Measurements from ENCODE around the gene CAMK1D. TPM values are rescaled to one million over a fixed set of nuclear protein-coding genes. Genes with fewer than 3 reads are reported as not detected.

CAMK1D gene
- total RNA-seq, 1 experiment from 2014 or later, result 11.0 TPM

GRCh38 chr10:12829831-12830390 is 480.6 kb downstream of the CAMK1D start:
- in situ Hi-C loops (cut with HindIII; ENCODE audit: low pct_unique_long_range_greater_than_20kb, low sequenced_read_pairs), result no loop called here

GRCh38 chr10:12832096-12832495 is 482.7 kb downstream of the CAMK1D start:
- no peak for DNase-seq (ENCODE audit: low read depth)
- in situ Hi-C loops (cut with HindIII; ENCODE audit: low pct_unique_long_range_greater_than_20kb, low sequenced_read_pairs), result no loop called here

More at GRCh38 chr10:12829831-12830390, 480.6 kb downstream of the CAMK1D start:
- no peak for DNase-seq (ENCODE audit: low read depth)

GRCh38 chr10:12833451-12833850 is 484.1 kb downstream of the CAMK1D start:
- DNase-seq (ENCODE audit: low read depth), result no peak
- in situ Hi-C loops (cut with HindIII; ENCODE audit: low pct_unique_long_range_greater_than_20kb, low sequenced_read_pairs), result no loop called here

GRCh38 chr10:12834116-12834665 is 484.8 kb downstream of the CAMK1D start:
- in situ Hi-C loops (cut with HindIII; ENCODE audit: low pct_unique_long_range_greater_than_20kb, low sequenced_read_pairs), result no loop called here
- DNase-seq (ENCODE audit: low read depth), result no peak

GRCh38 chr10:12834721-12835120 is 485.4 kb downstream of the CAMK1D start:
- no peak for DNase-seq (ENCODE audit: low read depth)
- in situ Hi-C loops (cut with HindIII; ENCODE audit: low pct_unique_long_range_greater_than_20kb, low sequenced_read_pairs), result no loop called here

GRCh38 chr10:12835709-12836108 is 486.4 kb downstream of the CAMK1D start:
- in situ Hi-C loops (cut with HindIII; ENCODE audit: low pct_unique_long_range_greater_than_20kb, low sequenced_read_pairs), result no loop called here
- no peak for DNase-seq (ENCODE audit: low read depth)

GRCh38 chr10:12838366-12838765 is 489.0 kb downstream of the CAMK1D start:
- DNase-seq (ENCODE audit: low read depth), result no peak
- in situ Hi-C loops (cut with HindIII; ENCODE audit: low pct_unique_long_range_greater_than_20kb, low sequenced_read_pairs), result no loop called here

GRCh38 chr10:12838995-12839927 is 489.9 kb downstream of the CAMK1D start:
- no peak for DNase-seq (ENCODE audit: low read depth)
- in situ Hi-C loops (cut with HindIII; ENCODE audit: low pct_unique_long_range_greater_than_20kb, low sequenced_read_pairs), result no loop called here

- in situ Hi-C loops (cut with HindIII; ENCODE audit: low pct_unique_long_range_greater_than_20kb, low sequenced_read_pairs), result no loop called here
- no peak for DNase-seq (ENCODE audit: low read depth)
Observed at GRCh38 chr10:12839941-12840611, 490.7 kb downstream of the CAMK1D start.

- no peak for DNase-seq (ENCODE audit: low read depth)
- in situ Hi-C loops (cut with HindIII; ENCODE audit: low pct_unique_long_range_greater_than_20kb, low sequenced_read_pairs), result no loop called here
Observed at GRCh38 chr10:12841426-12841825, 492.1 kb downstream of the CAMK1D start.

GRCh38 chr10:12841826-12842225 is 492.5 kb downstream of the CAMK1D start:
- in situ Hi-C loops (cut with HindIII; ENCODE audit: low pct_unique_long_range_greater_than_20kb, low sequenced_read_pairs), result no loop called here
- DNase-seq (ENCODE audit: low read depth), result no peak

GRCh38 chr10:12842310-12842709 is 493.0 kb downstream of the CAMK1D start:
- in situ Hi-C loops (cut with HindIII; ENCODE audit: low pct_unique_long_range_greater_than_20kb, low sequenced_read_pairs), result no loop called here
- DNase-seq (ENCODE audit: low read depth), result no peak

GRCh38 chr10:12843296-12843945 is 494.1 kb downstream of the CAMK1D start:
- in situ Hi-C loops (cut with HindIII; ENCODE audit: low pct_unique_long_range_greater_than_20kb, low sequenced_read_pairs), result no loop called here
- DNase-seq (ENCODE audit: low read depth), result no peak

GRCh38 chr10:12844811-12845483 is 495.6 kb downstream of the CAMK1D start:
- in situ Hi-C loops (cut with HindIII; ENCODE audit: low pct_unique_long_range_greater_than_20kb, low sequenced_read_pairs), result no loop called here
- peak; percentile 76 for DNase-seq (ENCODE audit: low read depth)

GRCh38 chr10:12846718-12847117 is 497.4 kb downstream of the CAMK1D start:
- DNase-seq (ENCODE audit: low read depth), result no peak
- in situ Hi-C loops (cut with HindIII; ENCODE audit: low pct_unique_long_range_greater_than_20kb, low sequenced_read_pairs), result no loop called here

GRCh38 chr10:12847361-12847975 is 498.1 kb downstream of the CAMK1D start:
- in situ Hi-C loops (cut with HindIII; ENCODE audit: low pct_unique_long_range_greater_than_20kb, low sequenced_read_pairs), result no loop called here
- DNase-seq (ENCODE audit: low read depth), result no peak

GRCh38 chr10:12848439-12849173 is 499.3 kb downstream of the CAMK1D start:
- DNase-seq (ENCODE audit: low read depth), result no peak
- in situ Hi-C loops (cut with HindIII; ENCODE audit: low pct_unique_long_range_greater_than_20kb, low sequenced_read_pairs), result no loop called here

All from Caki2 (cell line).